HT1080 (cell line): ENCODE results near the gene PSMB2. TPM values are rescaled to one million over a fixed set of nuclear protein-coding genes. Genes with fewer than 3 reads are reported as not detected.

Experiments used
- DNase-seq: peaks from one replicate; pipeline ENCODE4 v3.0.0-alpha.2; 2015; ENCODE audit warnings: low read depth
- total RNA-seq: library from RNA; depleted of rRNA; stranded (reverse); fragments of >200 nt; shearing (Covaris generic); gene quantifications from 2 replicates; pipeline ENCODE4 v1.2.3, GENCODE V29; 2014

Gene PSMB2
- total RNA-seq, 1 experiment from 2014 or later, result 56.9 TPM

DNA sequence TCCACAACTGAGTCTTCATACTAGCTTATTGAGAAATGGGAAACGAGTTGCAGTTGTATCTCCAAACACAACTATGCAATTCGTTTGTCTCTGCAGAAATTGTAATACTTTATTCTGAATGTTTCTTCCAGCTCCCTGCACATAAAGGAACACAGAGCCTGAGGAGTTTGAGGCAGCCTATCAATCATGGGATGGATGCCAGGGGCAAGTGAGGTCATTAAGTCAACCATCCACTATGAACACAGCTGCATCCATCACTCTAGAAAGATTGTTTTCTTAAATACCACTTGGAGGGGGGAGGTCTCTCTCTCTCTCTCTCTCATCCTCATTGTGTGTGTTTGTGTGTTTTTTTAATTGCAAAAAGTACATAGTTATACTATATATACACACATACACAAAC is 2.9 kb upstream of the PSMB2 start:
- DNase-seq, result no peak

DNA sequence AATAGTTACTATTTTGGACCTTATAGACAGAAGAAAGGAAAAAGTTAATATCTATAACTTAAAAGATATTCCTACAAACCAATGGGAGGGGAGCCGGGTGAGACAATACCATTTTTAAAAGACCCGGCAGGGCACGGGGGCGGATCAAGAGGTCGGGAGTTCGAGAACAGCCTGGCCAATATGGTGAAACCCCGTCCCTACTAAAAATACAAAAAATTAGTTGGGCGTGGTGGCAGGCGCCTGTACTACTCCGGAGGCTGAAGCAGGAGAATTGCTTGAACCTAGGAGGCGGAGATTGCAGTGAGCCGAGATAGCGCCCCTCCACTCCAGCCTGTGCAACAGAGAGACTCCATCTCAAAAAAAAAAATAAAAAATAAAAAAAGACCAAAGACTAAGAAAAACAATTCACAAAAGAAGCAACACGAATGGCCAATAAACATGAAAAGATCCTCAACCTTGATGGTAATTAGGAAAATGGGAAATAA is 1.2 kb upstream of the PSMB2 start:
- DNase-seq, result peak; percentile 70

DNA sequence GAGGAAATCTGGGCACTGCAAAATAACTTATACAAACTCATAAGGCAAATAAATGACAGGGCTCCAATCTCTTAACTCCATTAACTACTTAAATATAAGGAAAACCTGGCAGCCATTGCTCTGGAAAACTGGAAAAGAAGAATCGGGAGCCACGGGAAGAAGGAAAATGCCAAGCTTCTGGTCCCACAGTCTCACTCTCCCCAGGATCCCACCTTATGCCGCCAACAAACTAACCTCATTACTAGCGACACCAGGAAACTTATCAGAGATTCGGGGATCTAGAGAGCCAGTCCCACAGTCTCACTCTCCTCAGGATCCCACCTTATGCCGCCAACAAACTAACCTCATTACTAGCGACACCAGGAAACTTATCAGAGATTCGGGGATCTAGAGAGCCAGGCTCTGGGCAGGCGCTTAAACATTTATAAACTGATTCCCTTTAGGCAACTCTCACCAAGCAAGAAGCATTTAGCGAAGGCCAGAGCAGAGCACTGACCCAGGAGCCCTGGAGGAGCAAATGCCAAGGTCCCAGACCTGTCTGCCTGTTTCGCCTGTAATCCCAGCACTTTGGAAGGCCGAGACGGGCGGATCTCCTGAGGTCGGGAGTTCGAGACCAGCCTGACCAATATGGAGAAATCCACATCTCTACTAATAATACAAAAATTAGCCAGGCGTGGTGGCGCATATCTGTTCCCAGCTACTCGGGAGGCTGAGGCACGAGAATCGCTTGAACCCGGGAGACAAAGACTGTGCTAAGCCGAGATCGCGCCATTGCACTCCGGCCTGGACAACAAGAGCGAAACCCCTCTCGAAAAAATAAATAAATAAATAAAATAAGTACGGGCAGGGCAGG is 720 bp downstream of the PSMB2 start:
- no peak for DNase-seq

DNA sequence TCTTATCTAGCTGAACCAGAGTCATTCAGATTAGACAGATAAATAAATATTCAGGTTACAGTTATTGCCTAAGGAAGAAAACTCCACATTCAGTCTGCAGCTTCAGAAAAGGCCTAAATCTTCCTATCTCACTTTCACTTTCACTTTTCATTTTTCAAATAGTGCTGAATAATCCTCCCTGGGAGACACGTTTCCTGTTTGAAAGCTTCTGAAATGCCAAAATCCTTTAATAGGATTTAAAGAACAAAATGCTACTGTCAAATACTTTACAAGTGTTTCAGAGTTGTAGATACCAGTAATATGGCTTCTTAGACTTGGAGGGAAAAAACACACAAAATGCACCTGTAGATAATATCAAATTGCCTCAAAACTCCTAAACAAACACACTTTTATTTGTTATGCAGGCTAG is 3.9 kb downstream of the PSMB2 start:
- peak; percentile 52 for DNase-seq

DNA sequence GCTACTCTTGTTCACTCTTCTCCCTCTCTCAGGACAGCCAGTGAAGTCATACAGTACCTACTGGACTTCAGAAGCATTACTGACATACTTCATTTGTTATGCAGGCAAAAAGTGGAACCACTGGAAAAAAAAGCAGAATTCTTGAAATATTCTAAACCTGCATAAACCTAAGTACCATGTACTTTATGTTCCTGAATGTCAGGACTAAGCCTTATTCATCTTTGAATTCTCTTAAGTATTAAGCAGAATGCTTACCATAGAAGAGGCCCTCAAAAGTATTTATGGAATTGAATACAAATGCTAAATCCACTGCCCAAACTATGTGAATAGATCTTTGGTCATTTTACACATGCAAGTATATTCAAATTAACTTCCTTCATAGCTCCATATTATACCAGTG is 7.8 kb downstream of the PSMB2 start:
- no peak for DNase-seq

DNA sequence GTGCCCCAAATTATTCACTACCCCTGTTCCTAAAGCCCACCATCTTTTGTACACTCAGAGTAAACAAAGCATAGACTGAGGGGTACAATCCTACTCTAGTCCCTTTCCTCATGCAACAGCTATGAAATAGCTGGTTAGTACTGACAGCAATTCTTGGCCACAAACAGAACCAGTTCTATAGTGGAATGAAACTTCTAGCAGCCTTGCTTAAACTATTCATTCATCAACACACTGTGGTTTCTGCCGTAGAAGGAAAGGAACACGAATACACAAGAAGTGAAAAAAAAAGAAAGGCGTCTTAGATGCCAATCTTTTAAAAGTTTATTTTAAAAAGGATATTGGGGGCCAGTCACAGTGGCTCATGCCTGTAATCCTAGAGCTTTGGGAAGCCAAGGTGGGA is 9.9 kb downstream of the PSMB2 start:
- DNase-seq, result no peak

DNA sequence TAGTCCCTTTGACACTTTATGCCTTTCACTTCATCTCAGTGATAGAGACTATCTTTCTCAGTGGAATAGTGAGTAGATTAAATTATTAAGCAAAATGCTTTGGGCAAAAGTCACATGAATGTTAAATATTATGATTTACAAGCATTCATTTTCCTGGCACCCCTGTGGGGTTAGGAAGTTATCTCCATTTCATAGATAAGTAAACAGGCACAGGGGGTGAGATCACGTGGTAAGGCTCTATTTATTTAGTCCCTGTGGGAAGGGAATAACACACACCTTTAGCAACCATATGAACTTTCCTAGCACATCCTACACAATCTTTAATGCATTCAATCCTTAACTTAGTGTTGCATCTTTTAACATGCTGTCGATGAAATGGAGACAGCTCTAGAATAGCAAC is 12.3 kb downstream of the PSMB2 start:
- DNase-seq, result no peak

DNA sequence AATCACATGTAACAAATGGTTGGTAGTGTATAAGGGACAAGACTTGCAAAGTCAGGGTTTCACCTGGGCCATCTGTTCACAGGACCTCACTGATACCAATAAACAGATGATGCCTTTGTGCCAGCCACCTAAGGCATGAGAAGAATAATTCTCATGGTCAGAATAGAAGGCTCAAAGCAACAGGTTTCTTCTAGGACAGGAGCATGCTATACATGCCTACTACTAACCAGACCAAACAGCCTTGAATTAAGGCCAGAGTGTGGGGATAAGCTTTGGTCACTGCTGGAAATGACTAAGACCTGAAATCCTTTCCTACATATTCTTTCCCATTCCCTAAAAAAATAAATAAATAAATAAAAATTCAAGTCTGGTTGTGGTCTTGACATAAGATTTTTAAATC is 17.5 kb downstream of the PSMB2 start:
- DNase-seq, result no peak

DNA sequence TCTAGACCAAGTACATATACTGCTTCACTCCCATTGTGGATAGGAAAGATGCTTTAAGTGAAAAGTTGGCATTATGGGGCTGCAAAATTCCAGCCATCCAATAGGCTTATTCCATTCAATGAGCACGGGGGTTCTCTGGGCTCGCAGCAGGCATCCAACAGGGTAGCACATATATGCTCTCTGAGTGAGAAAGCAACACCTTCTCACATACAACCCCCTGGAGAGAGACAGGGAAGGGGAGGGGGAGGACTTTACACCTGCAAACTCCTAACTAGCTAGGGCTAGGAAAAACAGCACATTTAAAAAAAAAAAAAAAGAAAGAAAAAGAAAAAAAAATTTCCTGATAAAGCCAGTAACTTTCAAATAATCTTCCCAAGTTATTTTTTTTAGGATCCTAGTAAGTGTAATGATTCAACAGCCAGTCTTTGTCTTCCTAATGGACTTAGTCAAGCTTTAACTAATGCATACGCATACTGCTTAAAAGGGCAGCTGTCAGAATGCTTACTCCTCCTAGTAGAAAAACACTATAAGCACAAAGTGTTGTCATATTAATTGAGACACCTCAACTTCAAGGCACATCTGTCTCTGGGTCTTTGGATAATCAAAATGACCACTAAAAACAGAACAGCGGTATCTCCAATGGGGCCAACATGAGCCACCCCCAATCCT is 18.7 kb downstream of the PSMB2 start:
- no peak for DNase-seq

DNA sequence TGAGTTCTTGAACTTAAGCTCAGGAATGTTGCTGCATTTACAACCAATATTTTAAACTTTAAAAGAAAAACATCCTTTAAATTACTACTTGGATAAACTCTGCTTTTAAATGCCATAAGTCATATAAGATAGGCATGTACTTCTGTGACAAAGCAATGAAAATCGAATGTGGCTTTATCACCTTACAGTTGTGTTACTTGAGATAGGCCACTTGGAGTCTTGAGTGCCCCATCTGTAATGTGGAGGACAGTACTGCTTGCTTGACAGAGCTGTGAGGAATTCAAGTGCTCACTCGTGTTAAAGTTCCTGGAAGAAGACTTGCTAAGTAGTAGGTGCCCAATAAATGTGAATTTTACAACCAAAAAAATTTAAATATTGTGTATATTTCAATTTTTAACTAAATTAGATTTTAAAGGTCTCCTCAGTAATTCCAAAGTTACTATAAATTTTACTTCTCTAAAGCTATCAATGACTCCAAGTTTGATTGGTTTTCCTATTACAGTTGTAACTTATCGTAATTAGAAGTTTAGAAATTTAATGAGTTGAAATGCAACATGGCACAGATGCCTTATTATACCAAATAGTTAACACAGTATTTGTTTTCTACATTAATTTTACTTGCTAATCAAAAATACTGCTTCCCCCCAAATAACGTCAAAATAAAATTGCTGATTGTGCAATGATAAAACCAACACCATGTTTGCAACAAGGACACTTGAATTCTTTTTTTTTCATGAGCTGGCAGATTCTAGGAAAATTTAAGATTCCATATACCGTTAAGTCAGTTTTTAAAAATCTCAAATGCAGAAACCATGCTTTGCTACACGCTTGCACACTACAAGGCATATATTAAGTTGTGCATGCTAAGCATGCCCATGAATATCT is 21.8 kb downstream of the PSMB2 start:
- DNase-seq, result no peak

DNA sequence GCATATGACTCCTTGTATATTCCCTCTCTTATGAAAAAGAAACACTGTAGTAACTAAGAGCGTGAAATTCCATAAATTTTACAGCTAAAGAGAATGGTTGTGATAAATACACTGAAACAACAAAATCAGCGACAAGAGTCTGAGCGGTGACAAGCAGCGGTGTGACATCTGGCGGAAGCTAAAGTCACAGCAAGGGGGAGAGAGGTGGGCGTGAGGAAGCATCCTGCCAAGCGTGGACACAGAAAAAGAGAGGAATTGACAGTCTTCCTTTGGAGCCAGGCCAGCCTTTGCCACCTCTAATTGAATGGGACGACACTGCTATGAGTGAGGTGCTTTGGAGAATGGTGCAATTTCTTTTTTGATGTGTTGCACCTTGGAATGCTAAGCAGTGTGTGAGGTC is 25.9 kb downstream of the PSMB2 start:
- DNase-seq, result no peak

DNA sequence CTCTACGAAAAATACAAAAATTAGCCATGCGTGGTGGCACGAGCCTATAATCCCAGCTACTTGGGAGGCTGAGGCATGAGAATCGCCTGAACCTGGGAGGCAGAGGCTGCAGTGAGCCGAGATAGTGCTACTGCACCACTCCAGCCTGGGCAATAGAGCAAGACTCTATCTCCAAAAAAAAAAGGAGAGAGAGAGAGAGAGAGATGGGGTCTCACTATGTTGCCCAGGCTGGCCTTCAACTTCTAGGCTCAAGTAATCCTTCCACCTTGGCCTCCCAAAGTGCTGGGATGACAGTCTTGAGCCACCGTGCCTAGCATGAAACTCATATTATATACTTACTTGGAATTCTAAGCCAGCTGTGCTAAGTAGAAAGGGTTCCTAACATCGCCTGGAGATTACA is 29.7 kb downstream of the PSMB2 start:
- no peak for DNase-seq

DNA sequence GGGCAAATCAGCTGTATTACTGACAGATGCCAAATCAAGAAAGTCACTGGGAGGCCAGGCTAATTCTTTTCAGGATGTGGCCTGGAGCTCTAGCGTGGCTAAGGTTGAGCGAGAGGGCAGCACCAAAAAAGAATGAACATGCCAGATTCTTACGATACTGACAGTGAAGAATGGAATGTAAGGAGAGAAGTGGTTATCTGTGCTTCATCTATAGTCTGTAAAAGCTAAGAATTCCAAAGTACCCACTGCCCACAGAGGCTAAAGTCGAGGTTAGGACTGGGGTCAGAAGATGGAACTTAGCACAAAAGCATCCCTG is 35.5 kb downstream of the PSMB2 start:
- DNase-seq, result peak; percentile 48

DNA sequence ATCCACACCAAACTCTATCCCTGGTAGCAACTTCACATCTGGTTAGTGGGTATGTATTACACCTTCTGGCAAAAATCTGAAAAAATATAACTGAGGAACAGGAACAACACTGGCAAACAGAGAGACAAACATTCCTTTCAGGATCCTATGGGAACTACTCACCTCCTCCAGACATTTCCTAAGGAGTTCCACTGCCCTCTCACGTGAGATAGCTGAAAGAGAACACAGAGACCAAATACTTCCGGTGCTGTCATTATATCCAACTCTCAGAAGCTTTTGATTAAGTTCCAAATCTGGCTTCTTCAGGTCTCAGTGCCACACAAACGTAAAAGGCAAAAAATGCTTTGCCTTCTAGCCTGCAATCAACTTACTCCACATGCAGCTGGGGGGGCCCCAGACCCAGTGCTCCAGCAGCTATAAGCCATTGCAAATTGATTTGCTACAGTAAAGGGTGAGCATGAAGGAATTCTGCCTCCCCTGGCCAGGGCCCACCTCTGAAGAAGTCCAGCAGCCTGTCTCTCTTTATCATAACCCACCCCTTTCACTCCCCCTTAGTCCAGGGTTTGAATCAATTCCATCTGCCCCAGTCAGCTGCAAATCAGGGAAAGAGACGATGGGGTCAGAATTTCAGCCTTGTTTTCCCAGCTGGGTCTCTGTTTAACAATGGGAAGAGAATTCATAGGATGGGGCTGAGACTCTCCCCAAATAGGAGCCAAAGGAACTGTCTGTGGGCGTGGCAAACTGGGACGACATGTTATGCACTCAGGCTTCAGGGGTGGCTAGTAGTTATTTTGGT is 36.1 kb downstream of the PSMB2 start:
- no peak for DNase-seq

DNA sequence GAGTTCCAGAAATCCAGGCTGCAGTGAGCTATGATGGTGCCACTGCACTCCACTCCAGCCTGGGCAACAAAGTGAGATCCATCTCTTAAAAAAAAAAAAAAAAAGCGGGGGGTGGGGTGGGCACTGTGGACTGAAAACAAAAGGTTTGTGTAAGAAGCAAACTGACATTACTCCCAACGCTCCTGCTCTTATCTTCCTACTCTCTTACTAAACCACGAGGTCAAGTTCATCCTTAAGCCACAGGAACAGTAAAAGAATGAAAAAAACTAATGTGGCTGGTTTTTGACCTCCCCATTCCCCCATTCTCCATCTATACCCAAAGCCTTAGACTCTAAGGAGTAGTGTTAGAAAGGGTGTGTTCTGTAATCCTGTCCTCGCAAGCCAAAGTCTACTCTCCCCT is 37.4 kb downstream of the PSMB2 start:
- no peak for DNase-seq

DNA sequence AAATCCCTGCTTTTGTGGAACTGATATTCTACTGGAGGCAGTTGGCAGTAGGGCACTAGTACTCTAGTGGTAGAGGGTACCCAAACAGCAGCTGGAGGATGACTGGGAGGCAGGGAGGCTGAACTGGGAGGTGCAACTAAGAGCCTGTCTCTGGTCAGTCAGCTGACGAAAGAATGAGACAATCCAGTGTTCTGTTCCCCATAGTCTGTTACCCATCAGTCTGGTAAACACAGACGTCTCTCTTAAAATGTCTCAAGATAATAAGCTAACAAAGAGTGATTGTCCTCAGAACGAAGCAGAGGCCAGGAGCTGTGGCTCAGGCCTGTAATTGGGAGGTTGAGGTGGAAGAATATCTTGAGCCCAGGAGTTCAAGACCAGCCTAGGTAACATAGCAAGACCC is 37.9 kb downstream of the PSMB2 start:
- no peak for DNase-seq

DNA sequence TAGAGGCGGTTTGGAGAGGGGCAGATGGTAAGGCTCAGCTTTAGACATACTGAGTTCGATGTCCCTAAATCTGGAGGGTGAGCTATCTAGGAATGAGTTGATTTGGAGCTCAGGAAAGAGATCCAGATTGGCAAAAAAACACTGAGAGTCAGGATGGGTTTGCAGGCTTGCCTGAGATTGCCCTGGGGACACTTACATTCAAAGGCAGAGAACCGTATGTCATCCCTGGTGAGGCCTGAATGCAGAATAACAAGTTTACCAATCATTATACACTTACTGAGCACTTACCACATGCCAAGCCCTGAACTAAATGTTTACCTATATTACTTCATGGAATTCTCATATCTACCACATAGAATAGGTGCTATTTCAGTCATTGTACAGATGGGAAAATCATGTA is 40.7 kb downstream of the PSMB2 start:
- no peak for DNase-seq

DNA sequence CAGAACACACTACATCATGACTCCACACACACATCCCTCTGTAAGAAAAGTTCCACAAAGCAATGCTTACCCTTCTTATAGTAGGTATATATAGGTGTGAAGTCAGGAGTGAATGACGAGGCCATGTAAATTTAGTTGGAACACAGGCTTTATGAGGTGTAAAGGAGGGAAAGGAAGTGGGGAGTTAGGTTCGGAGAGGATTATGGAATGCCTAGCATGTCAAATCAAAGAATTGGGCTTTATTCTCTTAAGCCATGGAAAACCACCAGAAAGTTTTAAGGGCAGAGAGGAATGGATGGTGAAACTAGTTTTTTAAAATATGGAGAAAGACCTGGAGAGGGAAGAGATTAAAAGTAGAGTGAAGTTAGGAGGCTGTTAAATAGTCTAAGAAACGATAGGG is 41.9 kb downstream of the PSMB2 start:
- DNase-seq, result no peak

DNA sequence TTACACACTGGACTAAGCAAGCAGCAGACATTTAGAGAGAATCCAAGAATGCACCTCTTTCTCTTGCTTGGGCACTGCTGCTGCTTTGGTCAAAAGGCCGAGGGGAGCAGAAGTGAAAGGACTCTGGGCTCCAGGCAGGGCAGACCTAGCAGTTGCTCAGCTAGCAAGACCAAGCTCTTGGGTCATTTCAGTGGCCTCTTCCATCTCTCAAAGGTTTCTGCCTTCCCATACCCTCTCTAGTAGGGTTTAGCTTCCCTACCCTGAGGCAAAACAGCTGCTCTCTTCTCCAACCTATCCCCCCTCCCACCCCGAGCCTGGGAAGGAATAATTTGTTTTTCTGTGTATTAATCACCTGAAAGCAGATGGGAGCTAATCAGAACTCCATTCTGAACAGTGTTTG is 42.4 kb downstream of the PSMB2 start:
- DNase-seq, result no peak

DNA sequence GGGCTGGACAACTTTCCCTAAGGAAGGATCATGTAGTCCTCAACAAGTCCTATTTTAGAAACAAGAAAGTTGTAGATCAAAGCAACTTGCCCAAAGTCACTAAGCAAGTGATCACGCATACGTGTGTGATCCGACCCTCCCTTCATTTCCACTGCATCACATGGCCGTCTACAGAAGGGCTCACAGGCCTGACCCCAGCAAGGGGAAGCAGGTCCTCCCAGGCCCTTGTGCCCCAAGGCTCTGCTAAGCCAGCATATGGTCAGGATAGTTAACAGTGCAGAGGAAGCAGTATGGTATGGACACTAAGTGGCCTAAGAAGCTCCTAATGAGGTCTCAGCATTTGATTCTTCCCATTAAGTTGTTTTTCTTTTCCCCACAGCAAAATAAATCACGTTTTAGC is 43.5 kb downstream of the PSMB2 start:
- no peak for DNase-seq

DNA sequence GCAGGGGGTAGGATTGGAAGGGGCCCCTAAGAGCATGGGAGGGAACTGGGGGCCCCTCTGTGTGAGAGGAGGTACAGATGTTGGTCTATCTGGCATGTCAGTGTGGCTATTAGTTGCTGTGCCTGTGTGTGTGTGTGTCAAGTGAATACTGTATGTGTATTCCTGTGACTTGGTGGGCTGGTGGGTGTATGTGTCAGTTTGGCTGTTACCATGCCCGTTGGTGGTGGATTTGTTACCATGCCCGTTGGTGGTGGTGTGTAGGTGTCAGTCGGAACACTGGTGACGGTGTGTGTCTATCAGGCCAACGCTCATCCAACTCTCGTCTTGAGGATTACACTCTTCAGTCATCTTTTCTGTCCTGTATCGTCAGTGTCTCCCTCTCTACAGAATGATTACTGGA is 45.6 kb downstream of the PSMB2 start:
- DNase-seq, result no peak
